ENCODE data around the gene LTBP1.
"Not testable (repeated sequence)": the region's sequence is repeated elsewhere in the genome, so short reads cannot be mapped to it uniquely, and the experiment has no call there.

GRCh38 chr2:32919901-32920300, 26.9 kb upstream of the LTBP1 start:
- not testable (repeated sequence) for TF ChIP-seq EZH2 (IDR thresholded peaks at IDR 0.05; ENCODE audit: insufficient read depth, poor library complexity, severe bottlenecking); EZH2phosphoT487 (IDR thresholded peaks at IDR 0.05; ENCODE audit: insufficient read depth, low read depth)
